H1 (cell line): ENCODE measurements around the gene P2RX6. TPM values are rescaled to one million over a fixed set of nuclear protein-coding genes. Genes with fewer than 3 reads are reported as not detected.

Experiments used
- CTCF ChIA-PET: fragments of 300-600 bp; sonication (Branson Sonifier 250); formaldehyde crosslinking; loops from one replicate; lab custom pipeline; 2021; ENCODE audit not compliant: partially characterized antibody; lab: Charles Lee
- POLR2A ChIA-PET: fragments of 300-600 bp; sonication (Branson Sonifier 250); formaldehyde crosslinking; loops from one replicate; lab custom pipeline; 2021; ENCODE audit warnings: inconsistent platforms; ENCODE audit not compliant: partially characterized antibody; lab: Charles Lee
- DNase-seq, 2 experiments: peaks; one replicate each; pipeline versions ENCODE4 v3.0.0 to v3.0.0-alpha.2; 2010 to 2022; ENCODE audit warnings: low spot score in 2 of 2, low read depth in 1 of 2, mixed read lengths in 1 of 2
- FAIRE-seq: peaks from 2 replicates; lab custom pipeline; 2011; peaks lifted over from hg19 to GRCh38; lab: Jason Lieb, UNC
- H2AFZ ChIP-seq: 2 replicates; pipeline ENCODE4 v1.8.1; 2012; ENCODE audit warnings: low read length, inconsistent platforms
- H2AK5ac ChIP-seq: 2 replicates; pipeline ENCODE4 v1.6.1; 2013; ENCODE audit warnings: low read depth, low read length
- H2BK120ac ChIP-seq: replicated peaks from 2 replicates; pipeline ENCODE3; 2013; ENCODE audit warnings: low read depth, low read length, inconsistent platforms
- H2BK12ac ChIP-seq: 2 replicates; pipeline ENCODE4 v1.6.1; 2013; ENCODE audit warnings: low read depth, low read length
- H2BK15ac ChIP-seq: 2 replicates; pipeline ENCODE4 v1.6.1; 2013; ENCODE audit warnings: low read length
- H2BK20ac ChIP-seq: 2 replicates; pipeline ENCODE4 v1.6.1; 2013; ENCODE audit warnings: low read length
- H2BK5ac ChIP-seq: 2 replicates; pipeline ENCODE4 v1.6.1; 2013; ENCODE audit warnings: low read depth, low read length
- H3K14ac ChIP-seq: 2 replicates; pipeline ENCODE4 v1.6.1; 2013; ENCODE audit warnings: inconsistent platforms; ENCODE audit not compliant: insufficient read length
- H3K18ac ChIP-seq: 2 replicates; pipeline ENCODE4 v1.6.1; 2013; ENCODE audit warnings: low read length; ENCODE audit errors: extremely low read depth
- H3K23ac ChIP-seq: 2 replicates; pipeline ENCODE4 v1.6.1; 2013; ENCODE audit warnings: inconsistent platforms; ENCODE audit not compliant: insufficient read length
- H3K23me2 ChIP-seq: 2 replicates; pipeline ENCODE4 v1.6.1; 2013; ENCODE audit warnings: low read depth, low read length
- H3K27ac ChIP-seq: 2 replicates; pipeline ENCODE4 v1.6.1; 2011; ENCODE audit warnings: low read depth, low read length, inconsistent platforms
- H3K27me3 ChIP-seq, 4 experiments: replicated peaks in 1 of 4; 1 replicate in 1 of 4; 2 replicates in 3 of 4; pipeline versions ENCODE4 v1.6.1 to v1.8.1; 2011 to 2013; ENCODE audit warnings: low read length in 3 of 4, mild to moderate bottlenecking in 3 of 4, inconsistent platforms in 2 of 4, mixed read lengths in 2 of 4, moderate library complexity in 1 of 4; ENCODE audit not compliant: control insufficient read depth in 3 of 4, insufficient read depth in 3 of 4; ENCODE audit errors: extremely low read depth in 1 of 4
- H3K36me3 ChIP-seq, 4 experiments: 2 replicates each; pipeline versions ENCODE4 v1.6.1 to v1.8.1; 2011 to 2013; ENCODE audit warnings: mild to moderate bottlenecking in 4 of 4, low read length in 3 of 4, moderate library complexity in 2 of 4, control low read depth in 1 of 4, inconsistent platforms in 1 of 4; ENCODE audit not compliant: insufficient read depth in 4 of 4, control insufficient read depth in 2 of 4
- H3K4ac ChIP-seq: replicated peaks from 2 replicates; pipeline ENCODE3; 2013; ENCODE audit warnings: low read length, low read depth, mixed read lengths, inconsistent platforms; ENCODE audit not compliant: insufficient read length
- H3K4me1 ChIP-seq, 4 experiments: replicated peaks in 1 of 4; 1 replicate in 1 of 4; 2 replicates in 3 of 4; pipeline versions ENCODE4 v1.6.1 to v1.8.1; 2011 to 2013; ENCODE audit warnings: low read length in 3 of 4, inconsistent platforms in 2 of 4, mixed read lengths in 1 of 4; ENCODE audit not compliant: insufficient read depth in 4 of 4, control insufficient read depth in 3 of 4
- H3K4me2 ChIP-seq, 2 experiments: 2 replicates each; pipeline versions ENCODE4 v1.6.1 to v1.8.1; 2011 to 2013; ENCODE audit warnings: low read depth in 2 of 2, low read length in 2 of 2, control low read depth in 1 of 2, inconsistent platforms in 1 of 2, mild to moderate bottlenecking in 1 of 2; ENCODE audit not compliant: insufficient read depth in 1 of 2
- H3K4me3 ChIP-seq, 4 experiments: fragments of 200-600, 300-600 bp in 1 of 4; sonication (generic), shearing (Covaris generic), sonication (Bioruptor Twin) in 1 of 4; 2 replicates each; pipeline versions ENCODE4 v1.5.1 to v1.8.1; 2011 to 2016; ENCODE audit warnings: low read length in 4 of 4, low read depth in 3 of 4, control low read depth in 2 of 4, inconsistent platforms in 2 of 4, mild to moderate bottlenecking in 2 of 4, mixed read lengths in 1 of 4, moderate library complexity in 1 of 4; ENCODE audit not compliant: insufficient read depth in 2 of 4; ENCODE audit errors: extremely low read depth in 1 of 4
- H3K56ac ChIP-seq: replicated peaks from 2 replicates; pipeline ENCODE3; 2013; ENCODE audit warnings: low read depth, mild to moderate bottlenecking, mixed read lengths, low read length, inconsistent platforms; ENCODE audit not compliant: insufficient read length
- H3K79me1 ChIP-seq: 2 replicates; pipeline ENCODE4 v1.6.1; 2013; ENCODE audit warnings: low read depth, low read length, control low read depth
- H3K79me2 ChIP-seq, 2 experiments: 2 replicates each; pipeline versions ENCODE4 v1.6.1 to v1.8.1; 2012 to 2013; ENCODE audit warnings: low read length in 2 of 2, mild to moderate bottlenecking in 2 of 2, inconsistent platforms in 1 of 2; ENCODE audit not compliant: insufficient read depth in 2 of 2, control insufficient read depth in 1 of 2
- H3K9ac ChIP-seq, 4 experiments: replicated peaks in 1 of 4; 1 replicate in 1 of 4; 2 replicates in 3 of 4; pipeline versions ENCODE4 v1.6.1 to v1.8.1; 2011 to 2013; ENCODE audit warnings: low read depth in 3 of 4, low read length in 3 of 4, control low read depth in 2 of 4, mild to moderate bottlenecking in 2 of 4, moderate library complexity in 2 of 4, inconsistent platforms in 1 of 4; ENCODE audit errors: extremely low read depth in 1 of 4
- H3K9me3 ChIP-seq, 2 experiments: 2 replicates each; pipeline versions ENCODE4 v1.6.1 to v1.8.1; 2012 to 2013; ENCODE audit warnings: mild to moderate bottlenecking in 2 of 2, moderate library complexity in 2 of 2, control low read depth in 1 of 2, inconsistent platforms in 1 of 2, low read depth in 1 of 2, low read length in 1 of 2, mixed read lengths in 1 of 2; ENCODE audit not compliant: insufficient read depth in 2 of 2
- H4K20me1 ChIP-seq, 2 experiments: replicated peaks in 1 of 2; 2 replicates each; pipeline versions ENCODE3 to v1.8.1; 2011 to 2013; ENCODE audit warnings: inconsistent platforms in 2 of 2, low read length in 2 of 2, mild to moderate bottlenecking in 1 of 2; ENCODE audit not compliant: insufficient read depth in 2 of 2, control insufficient read depth in 1 of 2
- H4K5ac ChIP-seq: 2 replicates; pipeline ENCODE4 v1.6.1; 2013; ENCODE audit warnings: low read length, low read depth, mixed read lengths, inconsistent platforms; ENCODE audit not compliant: insufficient read length
- H4K8ac ChIP-seq: 2 replicates; pipeline ENCODE4 v1.8.0; 2013; ENCODE audit warnings: mild to moderate bottlenecking, moderate library complexity, low read length, inconsistent platforms; ENCODE audit not compliant: insufficient read depth; ENCODE audit errors: extremely low read depth
- H4K91ac ChIP-seq: replicated peaks from 2 replicates; pipeline ENCODE3; 2013; ENCODE audit warnings: low read length, mixed read lengths, inconsistent platforms; ENCODE audit not compliant: insufficient read length
- PHF8 ChIP-seq: fragments of 200-600 bp; sonication (generic); conservative IDR thresholded peaks from 2 replicates; pipeline ENCODE4 v1.7.1; 2012; ENCODE audit warnings: low read depth, mild to moderate bottlenecking, inconsistent platforms, low read length, moderate library complexity
- POLR2AphosphoS5 ChIP-seq: IDR thresholded peaks from 2 replicates; pipeline ENCODE4 v1.6.1; 2011; ENCODE audit warnings: low read depth, low read length
- RXRA ChIP-seq: IDR thresholded peaks from 2 replicates; pipeline ENCODE4 v1.6.1; 2011; ENCODE audit warnings: low read depth, mild to moderate bottlenecking, low read length, moderate library complexity; ENCODE audit not compliant: insufficient read depth
- WGBS, 2 experiments: shearing (Covaris generic) in 1 of 2; methylation state at CpG; one replicate each; pipeline versions ENCODE4 v1.1.6 to v1.1.7; 2013 to 2015; ENCODE audit warnings: low lambda C conversion rate in 2 of 2, mixed read lengths in 2 of 2, inconsistent platforms in 1 of 2, low coverage in 1 of 2, missing lambda C conversion rate in 1 of 2; ENCODE audit not compliant: insufficient replicate concordance in 2 of 2, insufficient coverage in 1 of 2, insufficient read length in 1 of 2; ENCODE audit errors: extremely low coverage in 1 of 2, missing lambda C conversion rate in 1 of 2; 5-methylcytosine and 5-hydroxymethylcytosine counted together
- polyA plus RNA-seq, 7 experiments: library from polyadenylated mRNA; depleted of rRNA in 3 of 7; stranded (reverse) in 5 of 7; unstranded in 2 of 7; fragments of >200 nt in 5 of 7; fragments of 200-250 nt in 2 of 7; gene quantifications; 1 replicate in 5 of 7; 2 replicates in 1 of 7; 4 replicates in 1 of 7; pipeline versions ENCODE4 v1.2.1 to v1.2.3, GENCODE V29; 2011 to 2013; ENCODE audit warnings: missing spikeins in 2 of 7, mixed read lengths in 2 of 7
- total RNA-seq: library from RNA; stranded (reverse); fragmentation: NEBNext Ultra II Directional; extraction: Animal tissue kit (Norgen Biotek cat#: 25700); gene quantifications from 2 replicates; pipeline ENCODE4 v1.2.1, GENCODE V29; 2021

Gene P2RX6
- total and polyA plus RNA-seq, 2 of the 8 experiments (the other 6 are each of a cell fraction or from before 2014, with no cell fraction given), result 0.09 TPM; not detected in 1

GRCh38 chr22:21000987-21001600 is 13.9 kb upstream of the P2RX6 start:
- Histone ChIP-seq H4K91ac (peak overlapping the region; percentile 61), H4K5ac (peak overlapping the region; percentile 88), H3K4me1 (peaks cover 0 to 12% (median 8%) of the 10 kb centered on the region in 4 experiments; a peak in 5 of 7 replicates), H3K56ac (peak overlapping the region; percentile 73), H3K4me3 (peak overlapping the region; percentile 64 to 99 (median 83)), H2BK15ac (0 out of 2 replicates have a peak overlapping the region, but pooled peaks have one; percentile 29), H3K9ac (peak overlapping the region; percentile 66 to 86 (median 82)), H3K27ac (peak overlapping the region; percentile 74; the same call in 1 of the 2 replicates), H3K27me3 (no peaks in the 10 kb centered on the region), H3K23me2 (peaks cover 12% of the 10 kb centered on the region; the same call in 1 of the 2 replicates), H3K36me3 (peaks cover 2 to 7% (median 4%) of the 10 kb centered on the region in 4 experiments; a peak in 4 of 8 replicates), H2BK20ac (no peak overlapping the region), H3K14ac (no peak overlapping the region), H3K4ac (peak overlapping the region; percentile 94), H3K79me2 (no peaks in the 10 kb centered on the region; a peak in 1 of 4 replicates), H2AK5ac (no peak overlapping the region), H3K18ac (0 out of 2 replicates have a peak overlapping the region, but pooled peaks have one; percentile 2), H2BK12ac (no peak overlapping the region), H4K20me1 (peaks cover 6 to 12% of the 10 kb centered on the region in 2 experiments), H2BK5ac (peak overlapping the region; percentile 76; the same call in 1 of the 2 replicates), H2AFZ (0 out of 2 replicates have a peak overlapping the region, but pooled peaks have one; percentile 9), H2BK120ac (no peak overlapping the region), H3K4me2 (peak overlapping the region; percentile 73 to 82), H4K8ac (peak overlapping the region; percentile 85; the same call in 1 of the 2 replicates), H3K23ac (no peak overlapping the region), H3K9me3 (no peaks in the 10 kb centered on the region), H3K79me1 (peaks cover 2% of the 10 kb centered on the region; the same call in 1 of the 2 replicates)
- ChIA-PET POLR2A (interaction anchor here (0.9 to 5.5 kb wide), 6 partner anchors 9 to 116 kb away, joined by 3 to 45 read pairs (median 4); partner anchors contain the start of gene LZTR1), CTCF (interaction anchor here (0.6 to 3.0 kb wide), 6 partner anchors 11 to 47 kb away, joined by 3 to 13 read pairs (median 3); partner anchors contain the start of genes AIFM3 and LZTR1)
- no peak for DNase-seq
- no peak for FAIRE-seq
- WGBS, 2 experiments, result 31% methylated on average over 18 of the region's 26 CpGs; no CpG with 5 or more reads in 1 of the 2 experiments
- TF ChIP-seq POLR2AphosphoS5, result peak; percentile 6; the same call in 1 of the 2 replicates
- TF ChIP-seq RXRA, result no peak
- TF ChIP-seq PHF8, result no peak; the same call in 1 of the 2 replicates
